ENCODE results near the gene IGF1R. TPM values are rescaled to one million over a fixed set of nuclear protein-coding genes. Genes with fewer than 3 reads are reported as not detected.

IGF1R gene
- total and polyA plus RNA-seq, 2 of the 13 experiments (the other 11 are each of a cell fraction or from before 2014, with no cell fraction given) = 15.9 to 18.4 TPM

DNA sequence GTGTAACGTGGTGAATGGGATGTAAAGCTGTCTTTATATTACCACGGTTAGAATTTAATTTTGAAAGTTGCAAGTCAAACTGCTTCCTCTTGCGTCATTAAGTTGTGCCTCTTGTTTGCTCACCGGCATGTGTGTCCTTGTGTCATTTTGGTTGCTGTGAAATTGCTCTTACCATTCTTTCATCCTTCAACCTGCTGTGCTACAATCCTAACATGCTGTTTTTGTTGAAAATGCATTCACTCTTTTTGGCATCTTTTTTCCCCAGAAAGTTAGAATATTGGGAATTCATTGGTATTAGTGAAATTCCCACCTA lies 194.6 kb downstream of the IGF1R start (continued):
- TF ChIP-seq NFYC (CRISPR knock-in tag; IDR thresholded peaks at IDR 0.05) (no peak), KLF6 (CRISPR knock-in tag; IDR thresholded peaks at IDR 0.05) (no peak), ZBTB38 (CRISPR knock-in tag; IDR thresholded peaks at IDR 0.05) (no peak), ZNF160 (CRISPR knock-in tag; IDR thresholded peaks at IDR 0.05) (no peak), FOSL1 (CRISPR knock-in tag; IDR thresholded peaks at IDR 0.05; ENCODE audit: borderline replicate concordance) (no peak), ZNF510 (CRISPR knock-in tag; IDR thresholded peaks at IDR 0.05; ENCODE audit: low read depth) (no peak), ZNF230 (CRISPR knock-in tag; IDR thresholded peaks at IDR 0.05) (no peak), ZSCAN9 (CRISPR knock-in tag; IDR thresholded peaks at IDR 0.05; ENCODE audit: borderline replicate concordance) (no peak), ZSCAN21 (CRISPR knock-in tag; IDR thresholded peaks at IDR 0.05; ENCODE audit: borderline replicate concordance) (no peak), ZMAT3 (CRISPR knock-in tag; conservative IDR thresholded peaks at IDR 0.05) (no peak), RAD51 (IDR thresholded peaks at IDR 0.05; ENCODE audit: borderline replicate concordance) (no peak), SOX13 (IDR thresholded peaks at IDR 0.05) (no peak), SOX13 (CRISPR knock-in tag; conservative IDR thresholded peaks at IDR 0.05 in 1 of 2, IDR thresholded peaks at IDR 0.05 in 1 of 2) (peak in 1 of 2 experiments; percentile 61; a peak in 1 of 4 replicates), ASH2L (IDR thresholded peaks at IDR 0.05; ENCODE audit: insufficient read length, low read depth, low read length) (no peak), ZNF24 (IDR thresholded peaks at IDR 0.05) (no peak), SSRP1 (CRISPR knock-in tag; IDR thresholded peaks at IDR 0.05) (no peak), ZNF143 (CRISPR knock-in tag; IDR thresholded peaks at IDR 0.05) (no peak), HIVEP1 (CRISPR knock-in tag; IDR thresholded peaks at IDR 0.05) (no peak), MIER3 (CRISPR knock-in tag; IDR thresholded peaks at IDR 0.05; ENCODE audit: borderline replicate concordance) (no peak), RXRB (CRISPR knock-in tag; IDR thresholded peaks at IDR 0.05; ENCODE audit: borderline replicate concordance) (peak; percentile 51; the same call in 1 of the 2 replicates), ZNF572 (CRISPR knock-in tag; IDR thresholded peaks at IDR 0.05) (no peak), RARG (CRISPR knock-in tag; IDR thresholded peaks at IDR 0.05; ENCODE audit: low read depth) (no peak)
- TF ChIP-seq, protein P1, sequence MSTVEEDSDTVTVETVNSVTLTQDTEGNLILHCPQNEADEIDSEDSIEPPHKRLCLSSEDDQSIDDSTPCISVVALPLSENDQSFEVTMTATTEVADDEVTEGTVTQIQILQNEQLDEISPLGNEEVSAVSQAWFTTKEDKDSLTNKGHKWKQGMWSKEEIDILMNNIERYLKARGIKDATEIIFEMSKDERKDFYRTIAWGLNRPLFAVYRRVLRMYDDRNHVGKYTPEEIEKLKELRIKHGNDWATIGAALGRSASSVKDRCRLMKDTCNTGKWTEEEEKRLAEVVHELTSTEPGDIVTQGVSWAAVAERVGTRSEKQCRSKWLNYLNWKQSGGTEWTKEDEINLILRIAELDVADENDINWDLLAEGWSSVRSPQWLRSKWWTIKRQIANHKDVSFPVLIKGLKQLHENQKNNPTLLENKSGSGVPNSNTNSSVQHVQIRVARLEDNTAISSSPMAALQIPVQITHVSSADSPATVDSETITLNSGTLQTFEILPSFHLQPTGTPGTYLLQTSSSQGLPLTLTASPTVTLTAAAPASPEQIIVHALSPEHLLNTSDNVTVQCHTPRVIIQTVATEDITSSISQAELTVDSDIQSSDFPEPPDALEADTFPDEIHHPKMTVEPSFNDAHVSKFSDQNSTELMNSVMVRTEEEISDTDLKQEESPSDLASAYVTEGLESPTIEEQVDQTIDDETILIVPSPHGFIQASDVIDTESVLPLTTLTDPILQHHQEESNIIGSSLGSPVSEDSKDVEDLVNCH (CRISPR knock-in tag; IDR thresholded peaks at IDR 0.05) = no peak
- TF ChIP-seq, protein P2, sequence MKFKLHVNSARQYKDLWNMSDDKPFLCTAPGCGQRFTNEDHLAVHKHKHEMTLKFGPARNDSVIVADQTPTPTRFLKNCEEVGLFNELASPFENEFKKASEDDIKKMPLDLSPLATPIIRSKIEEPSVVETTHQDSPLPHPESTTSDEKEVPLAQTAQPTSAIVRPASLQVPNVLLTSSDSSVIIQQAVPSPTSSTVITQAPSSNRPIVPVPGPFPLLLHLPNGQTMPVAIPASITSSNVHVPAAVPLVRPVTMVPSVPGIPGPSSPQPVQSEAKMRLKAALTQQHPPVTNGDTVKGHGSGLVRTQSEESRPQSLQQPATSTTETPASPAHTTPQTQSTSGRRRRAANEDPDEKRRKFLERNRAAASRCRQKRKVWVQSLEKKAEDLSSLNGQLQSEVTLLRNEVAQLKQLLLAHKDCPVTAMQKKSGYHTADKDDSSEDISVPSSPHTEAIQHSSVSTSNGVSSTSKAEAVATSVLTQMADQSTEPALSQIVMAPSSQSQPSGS (CRISPR knock-in tag; IDR thresholded peaks at IDR 0.05) = no peak
- TF ChIP-seq, protein P3, sequence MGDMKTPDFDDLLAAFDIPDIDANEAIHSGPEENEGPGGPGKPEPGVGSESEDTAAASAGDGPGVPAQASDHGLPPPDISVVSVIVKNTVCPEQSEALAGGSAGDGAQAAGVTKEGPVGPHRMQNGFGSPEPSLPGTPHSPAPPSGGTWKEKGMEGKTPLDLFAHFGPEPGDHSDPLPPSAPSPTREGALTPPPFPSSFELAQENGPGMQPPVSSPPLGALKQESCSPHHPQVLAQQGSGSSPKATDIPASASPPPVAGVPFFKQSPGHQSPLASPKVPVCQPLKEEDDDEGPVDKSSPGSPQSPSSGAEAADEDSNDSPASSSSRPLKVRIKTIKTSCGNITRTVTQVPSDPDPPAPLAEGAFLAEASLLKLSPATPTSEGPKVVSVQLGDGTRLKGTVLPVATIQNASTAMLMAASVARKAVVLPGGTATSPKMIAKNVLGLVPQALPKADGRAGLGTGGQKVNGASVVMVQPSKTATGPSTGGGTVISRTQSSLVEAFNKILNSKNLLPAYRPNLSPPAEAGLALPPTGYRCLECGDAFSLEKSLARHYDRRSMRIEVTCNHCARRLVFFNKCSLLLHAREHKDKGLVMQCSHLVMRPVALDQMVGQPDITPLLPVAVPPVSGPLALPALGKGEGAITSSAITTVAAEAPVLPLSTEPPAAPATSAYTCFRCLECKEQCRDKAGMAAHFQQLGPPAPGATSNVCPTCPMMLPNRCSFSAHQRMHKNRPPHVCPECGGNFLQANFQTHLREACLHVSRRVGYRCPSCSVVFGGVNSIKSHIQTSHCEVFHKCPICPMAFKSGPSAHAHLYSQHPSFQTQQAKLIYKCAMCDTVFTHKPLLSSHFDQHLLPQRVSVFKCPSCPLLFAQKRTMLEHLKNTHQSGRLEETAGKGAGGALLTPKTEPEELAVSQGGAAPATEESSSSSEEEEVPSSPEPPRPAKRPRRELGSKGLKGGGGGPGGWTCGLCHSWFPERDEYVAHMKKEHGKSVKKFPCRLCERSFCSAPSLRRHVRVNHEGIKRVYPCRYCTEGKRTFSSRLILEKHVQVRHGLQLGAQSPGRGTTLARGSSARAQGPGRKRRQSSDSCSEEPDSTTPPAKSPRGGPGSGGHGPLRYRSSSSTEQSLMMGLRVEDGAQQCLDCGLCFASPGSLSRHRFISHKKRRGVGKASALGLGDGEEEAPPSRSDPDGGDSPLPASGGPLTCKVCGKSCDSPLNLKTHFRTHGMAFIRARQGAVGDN (CRISPR knock-in tag; IDR thresholded peaks at IDR 0.05) = no peak
- TF ChIP-seq, protein P4, sequence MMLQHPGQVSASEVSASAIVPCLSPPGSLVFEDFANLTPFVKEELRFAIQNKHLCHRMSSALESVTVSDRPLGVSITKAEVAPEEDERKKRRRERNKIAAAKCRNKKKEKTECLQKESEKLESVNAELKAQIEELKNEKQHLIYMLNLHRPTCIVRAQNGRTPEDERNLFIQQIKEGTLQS (CRISPR knock-in tag; IDR thresholded peaks at IDR 0.05) = peak; percentile 47; the same call in 1 of the 2 replicates
